Lower leg skin (tissue), 4 donors: ENCODE results near the gene JAG2. TPM values are rescaled to one million over a fixed set of nuclear protein-coding genes. Genes with fewer than 3 reads are reported as not detected.
A peak's percentile ranks its signal among the peaks of the same experiment; 100 is the strongest.

Experiments used
- DNase-seq, 2 donors: peaks; one replicate each; pipeline ENCODE4 v3.0.0-alpha.2; 2019; ENCODE audit warnings: low spot score in 2 of 2
- H3K4me3 ChIP-seq: fragments of 200-600 bp; sonication (generic); 2 replicates; pipeline ENCODE4 v1.5.1; 2017; ENCODE audit warnings: mild to moderate bottlenecking, low read depth; ENCODE audit not compliant: poor library complexity, severe bottlenecking
- POLR2A ChIP-seq, 2 donors: fragments of 450-650 bp; IDR thresholded peaks; one replicate each; pipeline ENCODE4 v1.6.1; 2016 to 2017; ENCODE audit warnings: antibody characterized with exemption in 2 of 2, mild to moderate bottlenecking in 1 of 2, moderate library complexity in 1 of 2
- WGBS, 2 donors: methylation state at CpG; one replicate each; pipeline ENCODE4 v1.1.5; 2018; 5-methylcytosine and 5-hydroxymethylcytosine counted together
- intact Hi-C: fragments of 100-400 bp; cut with DNase I; formaldehyde crosslinking; loops from one replicate; pipeline ENCODE4 v1.15.0; 2023; ENCODE audit warnings: low total_unique reads
- total RNA-seq, 4 donors: library from RNA; depleted of rRNA; stranded (reverse); fragments of >200 nt; gene quantifications; one replicate each; pipeline ENCODE4 v1.1.0, GENCODE V29; 2016
- TF ChIP-seq, protein P1 (sequence below), 3 donors: fragments of 450-650 bp; IDR thresholded peaks; one replicate each; pipeline ENCODE4 v1.5.1; 2016; ENCODE audit warnings: antibody characterized with exemption in 3 of 3, mild to moderate bottlenecking in 3 of 3, moderate library complexity in 2 of 3

The JAG2 gene
- total RNA-seq, 4 donors from 2014 or later = 50.4 to 96.1 (median 63.1) TPM

DNA sequence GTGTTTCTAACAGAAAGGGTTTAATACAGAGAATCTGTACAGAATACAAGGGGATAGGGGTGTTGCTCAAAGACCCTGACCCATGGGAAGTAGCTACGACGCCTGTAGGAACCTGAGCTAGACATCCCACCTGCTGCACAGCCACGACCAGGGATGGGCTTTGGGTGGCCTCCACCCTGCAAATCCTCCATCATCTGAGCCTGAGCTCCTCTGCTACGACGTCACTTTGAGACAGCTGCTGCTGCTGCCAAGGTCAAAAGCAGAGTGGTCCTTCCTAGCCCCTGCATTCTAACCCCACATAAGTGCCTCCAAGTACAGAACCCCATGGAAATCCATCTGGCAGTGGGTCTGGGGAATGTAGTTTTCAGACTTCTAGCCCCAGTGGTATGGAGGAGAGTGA, 43.8 kb downstream of the JAG2 start:
- intact Hi-C loops = no loop called here
- WGBS, 2 donors = 74 to 75% methylated on average over 5 of the region's 5 CpGs
- DNase-seq = peak in 1 of 2 donors; percentile 76
- H3K4me3 ChIP-seq = no peak overlapping the region
- TF ChIP-seq, protein P1, sequence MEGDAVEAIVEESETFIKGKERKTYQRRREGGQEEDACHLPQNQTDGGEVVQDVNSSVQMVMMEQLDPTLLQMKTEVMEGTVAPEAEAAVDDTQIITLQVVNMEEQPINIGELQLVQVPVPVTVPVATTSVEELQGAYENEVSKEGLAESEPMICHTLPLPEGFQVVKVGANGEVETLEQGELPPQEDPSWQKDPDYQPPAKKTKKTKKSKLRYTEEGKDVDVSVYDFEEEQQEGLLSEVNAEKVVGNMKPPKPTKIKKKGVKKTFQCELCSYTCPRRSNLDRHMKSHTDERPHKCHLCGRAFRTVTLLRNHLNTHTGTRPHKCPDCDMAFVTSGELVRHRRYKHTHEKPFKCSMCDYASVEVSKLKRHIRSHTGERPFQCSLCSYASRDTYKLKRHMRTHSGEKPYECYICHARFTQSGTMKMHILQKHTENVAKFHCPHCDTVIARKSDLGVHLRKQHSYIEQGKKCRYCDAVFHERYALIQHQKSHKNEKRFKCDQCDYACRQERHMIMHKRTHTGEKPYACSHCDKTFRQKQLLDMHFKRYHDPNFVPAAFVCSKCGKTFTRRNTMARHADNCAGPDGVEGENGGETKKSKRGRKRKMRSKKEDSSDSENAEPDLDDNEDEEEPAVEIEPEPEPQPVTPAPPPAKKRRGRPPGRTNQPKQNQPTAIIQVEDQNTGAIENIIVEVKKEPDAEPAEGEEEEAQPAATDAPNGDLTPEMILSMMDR (IDR thresholded peaks at IDR 0.05) = no peak
- no peak for TF ChIP-seq POLR2A (IDR thresholded peaks at IDR 0.05)

DNA sequence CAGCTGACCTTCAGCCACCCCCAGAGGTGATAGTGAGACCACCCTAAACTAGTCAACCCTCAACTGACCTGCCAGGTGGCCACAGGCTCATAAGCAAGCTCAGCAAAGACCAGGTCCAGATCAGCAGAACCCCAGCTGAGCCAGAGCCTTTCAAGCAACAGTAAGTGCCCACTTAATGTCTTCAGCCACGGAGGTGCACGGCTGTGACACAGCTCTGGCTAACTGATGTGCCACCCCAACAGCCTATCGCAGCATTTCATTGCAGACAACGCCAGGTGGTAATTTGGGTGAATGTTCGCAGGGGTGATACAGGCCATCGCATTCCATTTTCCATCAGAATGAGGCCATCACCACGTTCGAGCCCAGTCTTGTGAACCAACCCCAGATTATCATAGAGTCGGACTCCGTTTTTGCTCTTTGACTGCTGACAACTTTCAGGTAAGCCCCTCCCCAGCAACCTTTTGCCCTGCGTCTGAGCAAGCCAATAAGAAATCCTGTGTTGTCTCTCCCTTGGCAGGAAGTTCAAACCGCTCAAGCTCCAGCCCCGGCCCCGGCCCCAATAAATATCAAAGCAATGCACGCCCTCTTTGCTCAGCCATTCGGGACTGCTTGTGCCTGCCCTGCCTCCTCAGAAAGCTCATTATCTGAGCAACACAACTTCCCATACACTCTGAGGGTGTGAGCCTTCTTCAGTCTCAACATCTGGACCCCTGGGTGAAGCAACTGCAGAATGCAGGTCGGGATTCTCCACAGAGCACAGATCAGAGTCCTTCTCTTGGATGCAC, 44.4 kb downstream of the JAG2 start:
- intact Hi-C loops = no loop called here
- WGBS, 2 donors = 71 to 75% methylated on average over 16 to 17 of the region's 17 CpGs
- H3K4me3 ChIP-seq = no peak overlapping the region
- DNase-seq = peak in 1 of 2 donors; percentile 68
- no peak for TF ChIP-seq POLR2A (IDR thresholded peaks at IDR 0.05)
- TF ChIP-seq, protein P1 (IDR thresholded peaks at IDR 0.05) = no peak

DNA sequence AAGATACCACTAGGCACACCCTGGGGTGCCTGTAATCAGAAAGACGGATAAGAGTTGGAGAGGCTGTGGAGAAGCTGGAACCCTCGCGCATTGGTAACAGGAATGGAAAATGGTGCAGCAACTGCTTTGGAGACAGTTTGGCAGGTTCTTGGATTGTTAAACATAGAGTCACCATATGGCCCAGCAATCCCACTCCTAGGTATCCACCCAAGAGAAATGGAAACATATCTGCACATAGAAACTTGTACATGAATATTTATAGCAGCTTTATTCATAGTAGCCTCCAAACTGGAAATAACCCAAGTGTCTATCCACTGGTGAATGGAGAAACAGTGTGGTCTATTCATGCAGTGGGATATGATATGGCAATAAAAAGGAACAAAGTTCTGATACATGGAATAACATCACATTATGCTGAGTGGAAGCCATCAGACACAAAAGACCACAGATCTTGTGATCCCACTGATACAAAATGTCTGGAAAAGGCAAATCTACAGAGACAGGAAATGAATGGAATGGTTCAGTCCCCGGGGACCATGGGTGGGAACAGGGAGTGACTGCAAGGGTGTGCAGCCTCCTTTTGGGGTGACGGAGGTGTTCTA, 45.4 kb downstream of the JAG2 start:
- TF ChIP-seq, protein P1 (IDR thresholded peaks at IDR 0.05) = no peak
- TF ChIP-seq POLR2A (IDR thresholded peaks at IDR 0.05) = no peak
- DNase-seq = no peak
- no peak overlapping the region for H3K4me3 ChIP-seq
- intact Hi-C loops = no loop called here
- WGBS, 2 donors = 79 to 86% methylated on average over 5 of the region's 5 CpGs

DNA sequence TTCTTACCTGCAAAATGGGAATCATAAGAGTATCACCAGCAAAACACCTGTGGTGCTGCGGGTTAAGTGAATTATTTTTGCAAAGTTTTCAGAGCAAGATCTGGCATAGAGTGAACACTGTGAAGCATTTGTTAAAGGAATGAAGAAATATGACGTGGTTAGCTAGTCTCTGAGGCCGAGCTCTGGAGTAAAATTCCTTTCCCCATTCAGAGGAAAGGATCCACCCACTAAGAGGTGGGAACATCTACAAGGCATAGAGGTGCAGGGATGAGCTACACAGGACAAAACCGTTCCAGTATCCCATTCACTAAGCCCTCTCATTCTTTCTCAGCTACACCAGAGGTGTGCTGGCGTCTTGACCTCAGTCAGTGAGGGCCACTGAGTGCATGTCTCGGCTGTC, 48.5 kb downstream of the JAG2 start:
- intact Hi-C loops = no loop called here
- WGBS, 2 donors = 47 to 56% methylated on average over 6 of the region's 6 CpGs
- H3K4me3 ChIP-seq = no peak overlapping the region
- DNase-seq = no peak
- TF ChIP-seq, protein P1 (IDR thresholded peaks at IDR 0.05) = no peak
- no peak for TF ChIP-seq POLR2A (IDR thresholded peaks at IDR 0.05)

DNA sequence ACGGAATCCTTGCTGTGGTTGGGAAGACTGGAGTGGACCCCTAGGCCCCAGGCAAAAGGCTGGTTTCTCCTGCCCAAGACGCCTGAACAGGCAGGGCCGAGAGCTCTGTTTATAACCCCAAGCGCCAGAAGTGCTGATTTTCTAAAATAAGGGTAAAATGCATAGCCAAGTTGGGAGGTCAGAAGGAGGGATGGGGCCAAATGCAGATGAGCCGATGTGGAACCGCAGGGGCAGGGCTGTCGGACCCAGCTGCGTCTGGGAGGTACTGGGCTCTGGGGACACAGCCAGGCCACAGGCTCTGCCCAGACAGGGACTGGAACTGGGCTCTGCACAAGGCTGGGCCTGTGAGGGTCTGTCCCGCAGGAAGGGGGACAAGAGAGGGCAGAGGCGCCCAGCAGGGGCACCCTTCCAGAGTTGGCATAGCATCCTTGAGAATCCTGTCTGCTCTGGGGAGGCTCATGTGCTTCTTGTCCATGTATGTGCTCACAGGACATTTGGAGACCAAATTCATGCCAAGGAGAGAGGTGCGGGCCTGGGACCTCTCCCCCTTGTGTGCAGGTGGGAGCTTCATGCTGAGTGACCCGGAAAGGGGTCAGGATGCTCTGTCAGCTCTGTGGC, 49.1 kb downstream of the JAG2 start:
- 42 to 53% methylated on average over 12 of the region's 12 CpGs for WGBS, 2 donors
- peak in 1 of 2 donors; percentile 77 for DNase-seq
- no peak for TF ChIP-seq POLR2A (IDR thresholded peaks at IDR 0.05)
- TF ChIP-seq, protein P1 (IDR thresholded peaks at IDR 0.05) = no peak
- intact Hi-C loops = no loop called here
- no peak overlapping the region for H3K4me3 ChIP-seq
